ENCODE data around the gene KCND3.

- TF ChIP-seq POLR2A (IDR thresholded peaks at IDR 0.05; ENCODE audit: low read depth, low read length), result no peak
- TF ChIP-seq POLR2AphosphoS5 (IDR thresholded peaks at IDR 0.05; ENCODE audit: low read depth, low read length), result no peak
- TF ChIP-seq TAF1 (IDR thresholded peaks at IDR 0.05; ENCODE audit: borderline replicate concordance, low read depth, low read length), result no peak
Observed at GRCh38 chr1:111841189-111841588, 148.3 kb downstream of the KCND3 start.

Data from GM12892 (cell line).